ENCODE data around the gene TCHP.

- no peak for TF ChIP-seq CTCF (IDR thresholded peaks at IDR 0.05)
- no peak for TF ChIP-seq POLR2A (IDR thresholded peaks at IDR 0.05)
- no peak for TF ChIP-seq POLR2AphosphoS5 (IDR thresholded peaks at IDR 0.05)
Observed at GRCh38 chr12:109928058-109928656, 28.1 kb downstream of the TCHP start.
